Liver (tissue), 9 donors: ENCODE results near the gene MECP2. TPM values are rescaled to one million over a fixed set of nuclear protein-coding genes. Genes with fewer than 3 reads are reported as not detected.

Source experiments
- DNase-seq: peaks from one replicate; pipeline ENCODE4 v3.0.0-alpha.2; 2017; ENCODE audit warnings: low spot score
- H3K27ac ChIP-seq, 2 donors: one replicate each; pipeline ENCODE4 v1.7.0; 2013; ENCODE audit warnings: inconsistent platforms in 2 of 2, low read length in 2 of 2, control low read depth in 1 of 2, low read depth in 1 of 2, mild to moderate bottlenecking in 1 of 2
- H3K27me3 ChIP-seq, 4 donors: one replicate each; pipeline versions ENCODE4 v1.6.1 to v1.7.0; 2013; ENCODE audit warnings: low read length in 3 of 4, inconsistent platforms in 1 of 4, mild to moderate bottlenecking in 1 of 4, moderate library complexity in 1 of 4; ENCODE audit not compliant: control insufficient read depth in 4 of 4, insufficient read depth in 4 of 4
- H3K36me3 ChIP-seq, 4 donors: one replicate each; pipeline versions ENCODE4 v1.6.1 to v1.7.0; 2013; ENCODE audit warnings: low read length in 3 of 4, mild to moderate bottlenecking in 3 of 4, low read depth in 1 of 4, moderate library complexity in 1 of 4; ENCODE audit not compliant: control insufficient read depth in 4 of 4, insufficient read depth in 3 of 4
- H3K4me1 ChIP-seq, 4 donors: one replicate each; pipeline versions ENCODE4 v1.6.1 to v1.7.0; 2013; ENCODE audit warnings: low read length in 3 of 4, mild to moderate bottlenecking in 3 of 4, moderate library complexity in 1 of 4; ENCODE audit not compliant: control insufficient read depth in 4 of 4, insufficient read depth in 4 of 4
- H3K4me3 ChIP-seq, 3 donors: one replicate each; pipeline versions ENCODE4 v1.6.1 to v1.7.0; 2013; ENCODE audit warnings: low read length in 3 of 3, control low read depth in 1 of 3, low read depth in 1 of 3, mild to moderate bottlenecking in 1 of 3
- H3K9ac ChIP-seq, 2 donors: one replicate each; pipeline ENCODE4 v1.7.0; 2013; ENCODE audit warnings: low read length in 2 of 2, mild to moderate bottlenecking in 2 of 2, moderate library complexity in 2 of 2, control low read depth in 1 of 2, low read depth in 1 of 2
- H3K9me3 ChIP-seq, 4 donors: one replicate each; pipeline versions ENCODE4 v1.6.1 to v1.7.0; 2013; ENCODE audit warnings: low read length in 3 of 4; ENCODE audit not compliant: control insufficient read depth in 4 of 4
- FOXA1 ChIP-seq: IDR thresholded peaks from 2 replicates; pipeline ENCODE4 v1.6.1; 2016; ENCODE audit warnings: antibody characterized with exemption
- FOXA2 ChIP-seq: IDR thresholded peaks from 2 replicates; pipeline ENCODE4 v1.6.1; 2016; ENCODE audit warnings: antibody characterized with exemption
- GABPA ChIP-seq, 2 donors: IDR thresholded peaks in 1 of 2; conservative IDR thresholded peaks in 1 of 2; 2 replicates each; pipeline ENCODE4 v1.6.1; 2016; ENCODE audit warnings: antibody characterized with exemption in 2 of 2, mild to moderate bottlenecking in 1 of 2, moderate library complexity in 1 of 2
- HNF4A ChIP-seq, 2 donors: conservative IDR thresholded peaks; 2 replicates each; pipeline ENCODE4 v1.6.1; 2016; ENCODE audit warnings: antibody characterized with exemption in 2 of 2, mild to moderate bottlenecking in 2 of 2
- HNF4G ChIP-seq: IDR thresholded peaks from 2 replicates; pipeline ENCODE4 v1.6.1; 2016; ENCODE audit warnings: antibody characterized with exemption
- NR2F2 ChIP-seq: IDR thresholded peaks from 2 replicates; pipeline ENCODE4 v1.6.1; 2016; ENCODE audit warnings: antibody characterized with exemption
- RAD21 ChIP-seq, 2 donors: IDR thresholded peaks; 2 replicates each; pipeline ENCODE4 v1.6.1; 2016; ENCODE audit warnings: antibody characterized with exemption in 2 of 2, mild to moderate bottlenecking in 2 of 2
- RXRA ChIP-seq, 2 donors: IDR thresholded peaks; 2 replicates each; pipeline ENCODE4 v1.6.1; 2017 to 2018; ENCODE audit warnings: antibody characterized with exemption in 2 of 2, mild to moderate bottlenecking in 1 of 2
- SP1 ChIP-seq: IDR thresholded peaks from 2 replicates; pipeline ENCODE4 v1.6.1; 2018; ENCODE audit warnings: antibody characterized with exemption, mild to moderate bottlenecking
- TAF1 ChIP-seq: conservative IDR thresholded peaks from 2 replicates; pipeline ENCODE4 v1.6.1; 2016; ENCODE audit warnings: antibody characterized with exemption, mild to moderate bottlenecking
- YY1 ChIP-seq: IDR thresholded peaks from 2 replicates; pipeline ENCODE4 v1.6.1; 2016; ENCODE audit warnings: antibody characterized with exemption, mild to moderate bottlenecking
- WGBS: extraction: QIAGEN DNeasy Blood & Tissue Kit; methylation state at CpG from one replicate; pipeline ENCODE4 v1.1.7; 2013; 5-methylcytosine and 5-hydroxymethylcytosine counted together
- polyA plus RNA-seq, 2 donors: library from polyadenylated mRNA; stranded (reverse) in 1 of 2; unstranded in 1 of 2; fragments of 200-250 nt in 1 of 2; fragments of >200 nt in 1 of 2; fragmentation: Nextera tagmentation in 1 of 2; extraction: Ambion mirVana in 1 of 2; gene quantifications; one replicate each; pipeline versions ENCODE4 v1.2.1 to v1.2.3, GENCODE V29; 2013 to 2015
- total RNA-seq, 2 donors: library from RNA; depleted of rRNA; stranded (reverse); fragments of >200 nt; gene quantifications; one replicate each; pipeline ENCODE4 v1.2.3, GENCODE V29; 2014
- TF ChIP-seq, protein P1 (sequence below): IDR thresholded peaks from 2 replicates; pipeline ENCODE4 v1.6.1; 2016; ENCODE audit warnings: antibody characterized with exemption
- TF ChIP-seq, protein P2 (sequence below): IDR thresholded peaks from 2 replicates; pipeline ENCODE4 v1.6.1; 2016; ENCODE audit warnings: antibody characterized with exemption, mild to moderate bottlenecking
- TF ChIP-seq, protein P3 (sequence below): IDR thresholded peaks from 2 replicates; pipeline ENCODE4 v1.6.1; 2016; ENCODE audit warnings: antibody characterized with exemption
- TF ChIP-seq, protein P4 (sequence below): IDR thresholded peaks from 2 replicates; pipeline ENCODE4 v1.6.1; 2016; ENCODE audit warnings: antibody characterized with exemption
- TF ChIP-seq, protein P5 (sequence below): fragments of 150-350 bp; IDR thresholded peaks from 2 replicates; pipeline ENCODE4 v1.5.1; 2017; ENCODE audit warnings: improper control_type of control experiment, low read depth, low read length; ENCODE audit not compliant: missing input control
- donor health status: healthy.
- donor health status: healthy.
- donor health status: healthy.
- donor health status: healthy.
- donor health status: healthy.

Gene MECP2
- total and polyA plus RNA-seq, 4 donors = 6.9 to 22.0 (median 10.0) TPM

DNA sequence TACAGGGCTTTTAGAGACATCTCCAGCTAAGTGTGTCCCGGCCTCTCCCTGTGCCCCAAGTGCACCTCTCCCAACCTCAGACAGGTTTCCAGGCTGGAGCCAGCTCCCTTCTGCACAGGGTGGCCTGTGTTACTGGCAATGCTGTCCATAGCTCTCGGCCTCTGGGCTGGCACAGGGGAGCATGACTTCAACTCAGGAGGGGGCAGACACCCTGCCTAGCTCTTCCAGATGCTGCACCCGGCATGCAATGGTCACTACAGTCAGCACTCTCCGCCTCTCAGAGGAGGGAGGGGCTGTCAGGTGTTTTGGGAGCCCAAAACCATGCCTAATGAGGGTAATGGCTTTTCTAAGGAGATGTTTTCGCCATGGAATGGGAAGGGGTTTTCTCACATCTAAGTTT is 75.4 kb downstream of the MECP2 start:
- H3K36me3 ChIP-seq = peaks cover 0 to 3% (median under 1%) of the 10 kb centered on the region in 4 donors
- no peak overlapping the region for H3K9ac ChIP-seq
- H3K27ac ChIP-seq = no peak overlapping the region
- DNase-seq = no peak
- WGBS = 94% methylated on average over 5 of the region's 5 CpGs
- TF ChIP-seq NR2F2 (no peak), TAF1 (no peak), HNF4G (no peak), HNF4A (conservative IDR thresholded peaks at IDR 0.05) (no peak), YY1 (no peak), GABPA (IDR thresholded peaks at IDR 0.05 in 1 of 2, conservative IDR thresholded peaks at IDR 0.05 in 1 of 2) (no peak), RAD21 (IDR thresholded peaks at IDR 0.05) (no peak), SP1 (no peak), RXRA (IDR thresholded peaks at IDR 0.05) (no peak), FOXA2 (no peak)
- TF ChIP-seq, protein P1, sequence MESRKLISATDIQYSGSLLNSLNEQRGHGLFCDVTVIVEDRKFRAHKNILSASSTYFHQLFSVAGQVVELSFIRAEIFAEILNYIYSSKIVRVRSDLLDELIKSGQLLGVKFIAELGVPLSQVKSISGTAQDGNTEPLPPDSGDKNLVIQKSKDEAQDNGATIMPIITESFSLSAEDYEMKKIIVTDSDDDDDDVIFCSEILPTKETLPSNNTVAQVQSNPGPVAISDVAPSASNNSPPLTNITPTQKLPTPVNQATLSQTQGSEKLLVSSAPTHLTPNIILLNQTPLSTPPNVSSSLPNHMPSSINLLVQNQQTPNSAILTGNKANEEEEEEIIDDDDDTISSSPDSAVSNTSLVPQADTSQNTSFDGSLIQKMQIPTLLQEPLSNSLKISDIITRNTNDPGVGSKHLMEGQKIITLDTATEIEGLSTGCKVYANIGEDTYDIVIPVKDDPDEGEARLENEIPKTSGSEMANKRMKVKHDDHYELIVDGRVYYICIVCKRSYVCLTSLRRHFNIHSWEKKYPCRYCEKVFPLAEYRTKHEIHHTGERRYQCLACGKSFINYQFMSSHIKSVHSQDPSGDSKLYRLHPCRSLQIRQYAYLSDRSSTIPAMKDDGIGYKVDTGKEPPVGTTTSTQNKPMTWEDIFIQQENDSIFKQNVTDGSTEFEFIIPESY = no peak
- TF ChIP-seq, protein P2, sequence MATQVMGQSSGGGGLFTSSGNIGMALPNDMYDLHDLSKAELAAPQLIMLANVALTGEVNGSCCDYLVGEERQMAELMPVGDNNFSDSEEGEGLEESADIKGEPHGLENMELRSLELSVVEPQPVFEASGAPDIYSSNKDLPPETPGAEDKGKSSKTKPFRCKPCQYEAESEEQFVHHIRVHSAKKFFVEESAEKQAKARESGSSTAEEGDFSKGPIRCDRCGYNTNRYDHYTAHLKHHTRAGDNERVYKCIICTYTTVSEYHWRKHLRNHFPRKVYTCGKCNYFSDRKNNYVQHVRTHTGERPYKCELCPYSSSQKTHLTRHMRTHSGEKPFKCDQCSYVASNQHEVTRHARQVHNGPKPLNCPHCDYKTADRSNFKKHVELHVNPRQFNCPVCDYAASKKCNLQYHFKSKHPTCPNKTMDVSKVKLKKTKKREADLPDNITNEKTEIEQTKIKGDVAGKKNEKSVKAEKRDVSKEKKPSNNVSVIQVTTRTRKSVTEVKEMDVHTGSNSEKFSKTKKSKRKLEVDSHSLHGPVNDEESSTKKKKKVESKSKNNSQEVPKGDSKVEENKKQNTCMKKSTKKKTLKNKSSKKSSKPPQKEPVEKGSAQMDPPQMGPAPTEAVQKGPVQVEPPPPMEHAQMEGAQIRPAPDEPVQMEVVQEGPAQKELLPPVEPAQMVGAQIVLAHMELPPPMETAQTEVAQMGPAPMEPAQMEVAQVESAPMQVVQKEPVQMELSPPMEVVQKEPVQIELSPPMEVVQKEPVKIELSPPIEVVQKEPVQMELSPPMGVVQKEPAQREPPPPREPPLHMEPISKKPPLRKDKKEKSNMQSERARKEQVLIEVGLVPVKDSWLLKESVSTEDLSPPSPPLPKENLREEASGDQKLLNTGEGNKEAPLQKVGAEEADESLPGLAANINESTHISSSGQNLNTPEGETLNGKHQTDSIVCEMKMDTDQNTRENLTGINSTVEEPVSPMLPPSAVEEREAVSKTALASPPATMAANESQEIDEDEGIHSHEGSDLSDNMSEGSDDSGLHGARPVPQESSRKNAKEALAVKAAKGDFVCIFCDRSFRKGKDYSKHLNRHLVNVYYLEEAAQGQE = no peak
- TF ChIP-seq, protein P3, sequence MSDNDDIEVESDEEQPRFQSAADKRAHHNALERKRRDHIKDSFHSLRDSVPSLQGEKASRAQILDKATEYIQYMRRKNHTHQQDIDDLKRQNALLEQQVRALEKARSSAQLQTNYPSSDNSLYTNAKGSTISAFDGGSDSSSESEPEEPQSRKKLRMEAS = no peak
- TF ChIP-seq, protein P4, sequence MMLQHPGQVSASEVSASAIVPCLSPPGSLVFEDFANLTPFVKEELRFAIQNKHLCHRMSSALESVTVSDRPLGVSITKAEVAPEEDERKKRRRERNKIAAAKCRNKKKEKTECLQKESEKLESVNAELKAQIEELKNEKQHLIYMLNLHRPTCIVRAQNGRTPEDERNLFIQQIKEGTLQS = no peak
- H3K9me3 ChIP-seq = no peaks in the 10 kb centered on the region
- H3K27me3 ChIP-seq = no peaks in the 10 kb centered on the region
- peaks cover 2 to 24% (median 11%) of the 10 kb centered on the region in 4 donors for H3K4me1 ChIP-seq
- no peak overlapping the region for H3K4me3 ChIP-seq

DNA sequence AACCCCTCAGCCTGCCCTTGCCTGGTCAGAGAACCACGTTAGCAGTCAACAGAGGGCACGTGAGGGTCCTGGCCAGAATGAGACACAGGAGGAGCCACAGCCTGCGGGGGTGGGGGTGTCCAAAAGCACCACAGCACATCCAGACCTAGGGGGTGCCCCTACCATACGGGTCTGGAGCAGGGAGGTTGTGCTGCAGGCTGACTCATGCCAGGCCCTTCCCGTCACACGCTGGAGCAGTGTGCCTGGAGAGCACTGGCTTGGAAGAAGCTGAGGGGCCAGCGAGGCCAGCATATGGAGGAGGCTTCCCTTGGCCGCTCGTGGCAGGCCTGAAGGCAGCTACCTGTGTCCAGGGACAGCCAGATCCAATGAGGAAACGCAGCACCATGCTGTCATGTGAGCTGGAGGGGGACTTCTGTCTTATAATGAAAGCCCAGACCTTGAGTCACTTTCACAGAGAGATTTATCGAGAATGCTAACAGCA is 76.3 kb downstream of the MECP2 start:
- Histone ChIP-seq H3K4me3 (no peak overlapping the region), H3K27me3 (no peaks in the 10 kb centered on the region), H3K9ac (no peak overlapping the region), H3K9me3 (no peaks in the 10 kb centered on the region), H3K36me3 (peaks cover 0 to 7% (median 4%) of the 10 kb centered on the region in 4 donors), H3K27ac (peak overlapping the region in 1 of 2 donors; percentile 86), H3K4me1 (peaks cover 2 to 24% (median 12%) of the 10 kb centered on the region in 4 donors)
- DNase-seq = no peak
- 81% methylated on average over 11 of the region's 11 CpGs for WGBS
- TF ChIP-seq NR2F2 = no peak
- TF ChIP-seq RXRA (IDR thresholded peaks at IDR 0.05) = no peak
- TF ChIP-seq, protein P4 = no peak
- no peak for TF ChIP-seq TAF1
- TF ChIP-seq, protein P5, sequence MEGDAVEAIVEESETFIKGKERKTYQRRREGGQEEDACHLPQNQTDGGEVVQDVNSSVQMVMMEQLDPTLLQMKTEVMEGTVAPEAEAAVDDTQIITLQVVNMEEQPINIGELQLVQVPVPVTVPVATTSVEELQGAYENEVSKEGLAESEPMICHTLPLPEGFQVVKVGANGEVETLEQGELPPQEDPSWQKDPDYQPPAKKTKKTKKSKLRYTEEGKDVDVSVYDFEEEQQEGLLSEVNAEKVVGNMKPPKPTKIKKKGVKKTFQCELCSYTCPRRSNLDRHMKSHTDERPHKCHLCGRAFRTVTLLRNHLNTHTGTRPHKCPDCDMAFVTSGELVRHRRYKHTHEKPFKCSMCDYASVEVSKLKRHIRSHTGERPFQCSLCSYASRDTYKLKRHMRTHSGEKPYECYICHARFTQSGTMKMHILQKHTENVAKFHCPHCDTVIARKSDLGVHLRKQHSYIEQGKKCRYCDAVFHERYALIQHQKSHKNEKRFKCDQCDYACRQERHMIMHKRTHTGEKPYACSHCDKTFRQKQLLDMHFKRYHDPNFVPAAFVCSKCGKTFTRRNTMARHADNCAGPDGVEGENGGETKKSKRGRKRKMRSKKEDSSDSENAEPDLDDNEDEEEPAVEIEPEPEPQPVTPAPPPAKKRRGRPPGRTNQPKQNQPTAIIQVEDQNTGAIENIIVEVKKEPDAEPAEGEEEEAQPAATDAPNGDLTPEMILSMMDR = no peak
- no peak for TF ChIP-seq YY1
- TF ChIP-seq RAD21 (IDR thresholded peaks at IDR 0.05) = no peak
- TF ChIP-seq FOXA1 = no peak
- TF ChIP-seq SP1 = no peak
- TF ChIP-seq HNF4A (conservative IDR thresholded peaks at IDR 0.05) = no peak
- TF ChIP-seq FOXA2 = no peak
- no peak for TF ChIP-seq GABPA (IDR thresholded peaks at IDR 0.05 in 1 of 2, conservative IDR thresholded peaks at IDR 0.05 in 1 of 2)
